ENCODE data around the gene EDDM13.
"Not testable (repeated sequence)": the region's sequence is repeated elsewhere in the genome, so short reads cannot be mapped to it uniquely, and the experiment has no call there.

Gene EDDM13

GRCh38 chr19:56321989-56322440 is 49.5 kb downstream of the EDDM13 start:
- no peak for DNase-seq

- DNase-seq: no peak
Measured at GRCh38 chr19:56324436-56324835, 51.9 kb downstream of the EDDM13 start.

GRCh38 chr19:56332695-56333094 is 60.1 kb downstream of the EDDM13 start:
- DNase-seq: no peak

GRCh38 chr19:56333506-56333905 is 61.0 kb downstream of the EDDM13 start:
- DNase-seq: no peak

GRCh38 chr19:56335371-56335770 is 62.8 kb downstream of the EDDM13 start:
- DNase-seq: not testable (repeated sequence)

GRCh38 chr19:56337077-56337476 is 64.5 kb downstream of the EDDM13 start:
- DNase-seq: not testable (repeated sequence)

GRCh38 chr19:56339031-56339430 is 66.5 kb downstream of the EDDM13 start:
- not testable (repeated sequence) for DNase-seq

- no peak for DNase-seq
Measured at GRCh38 chr19:56341948-56342347, 69.4 kb downstream of the EDDM13 start.

GRCh38 chr19:56347163-56347778 is 74.7 kb downstream of the EDDM13 start:
- no peak for DNase-seq

- no peak for DNase-seq
Measured at GRCh38 chr19:56348289-56348877, 75.8 kb downstream of the EDDM13 start.

GRCh38 chr19:56350416-56351045 is 78.0 kb downstream of the EDDM13 start:
- DNase-seq: no peak

- DNase-seq: no peak
Measured at GRCh38 chr19:56351208-56351607, 78.7 kb downstream of the EDDM13 start.

GRCh38 chr19:56355517-56355916 is 83.0 kb downstream of the EDDM13 start:
- DNase-seq: no peak

- DNase-seq: no peak
Measured at GRCh38 chr19:56356944-56357343, 84.4 kb downstream of the EDDM13 start.

All from NCI-H1092 (cell line).